Right renal pelvis (tissue), 4 donors: ENCODE measurements around the gene SUMO2. TPM values are rescaled to one million over a fixed set of nuclear protein-coding genes. Genes with fewer than 3 reads are reported as not detected.
A peak's percentile ranks its signal among the peaks of the same experiment; 100 is the strongest.
"Not testable (repeated sequence)": the region's sequence is repeated elsewhere in the genome, so short reads cannot be mapped to it uniquely, and the experiment has no call there.

Source experiments
- DNase-seq, 4 donors: peaks; one replicate each; pipeline ENCODE4 v3.0.0-alpha.2; 2013; ENCODE audit warnings: low read depth in 4 of 4, low spot score in 3 of 4, missing footprints in 1 of 4
- polyA plus RNA-seq, 4 donors: library from polyadenylated mRNA; unstranded; fragments of 120-200 nt; gene quantifications; one replicate each; pipeline ENCODE4 v1.2.1, GENCODE V29; 2013; ENCODE audit not compliant: insufficient read length in 4 of 4

Gene SUMO2
- polyA plus RNA-seq, 4 donors: 680 to 843 (median 799) TPM

DNA sequence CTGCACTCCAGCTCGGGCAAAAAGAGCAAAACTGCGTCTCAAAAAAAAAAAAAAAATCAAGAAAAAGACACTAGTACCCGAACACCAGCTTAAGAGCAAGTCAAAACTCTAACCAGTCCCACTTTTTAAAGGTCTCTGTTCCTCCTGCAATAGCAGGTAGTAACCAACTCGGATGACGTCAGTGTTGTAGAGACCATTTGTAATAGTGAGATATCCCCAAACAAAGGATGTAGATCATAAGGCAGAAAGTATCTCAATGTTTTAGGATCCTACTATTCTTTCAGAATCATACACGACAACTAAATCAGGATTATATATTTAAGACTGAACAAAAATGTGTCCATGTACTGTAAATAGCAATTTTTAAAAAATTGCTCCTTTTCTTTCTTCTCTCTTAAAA is 30.8 kb downstream of the SUMO2 start:
- DNase-seq: no peak

DNA sequence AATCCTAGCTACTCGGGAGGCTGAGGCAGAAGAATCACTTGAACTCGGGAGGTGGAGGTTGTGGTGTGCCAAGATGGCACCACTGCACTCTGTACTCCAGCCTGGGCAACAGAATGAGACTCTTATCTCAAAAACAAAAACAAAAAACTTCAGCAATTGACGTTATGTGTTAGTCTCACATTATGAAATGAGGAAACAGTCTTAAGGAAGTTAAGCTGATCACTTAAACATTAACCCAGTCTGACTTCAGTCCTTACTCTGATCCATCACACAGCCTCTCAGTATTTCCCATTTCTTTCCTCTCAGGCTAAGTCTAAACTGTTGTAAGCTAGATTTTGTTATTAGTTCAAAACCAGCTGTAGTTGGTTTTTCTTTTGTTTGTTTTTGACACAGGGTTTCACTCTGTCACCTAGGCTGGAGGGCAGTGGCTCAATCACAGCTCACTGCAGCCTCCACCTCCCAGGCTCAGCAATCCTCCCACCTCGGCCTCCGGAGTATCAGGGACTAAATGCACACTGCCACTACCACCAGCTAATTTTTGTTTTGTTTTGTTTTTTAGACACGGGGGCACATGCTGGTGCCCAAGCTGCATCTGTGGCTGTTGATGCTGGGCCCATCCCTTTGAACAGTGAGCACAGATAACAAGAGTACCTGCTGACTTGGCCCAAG is 34.7 kb downstream of the SUMO2 start:
- no peak for DNase-seq

DNA sequence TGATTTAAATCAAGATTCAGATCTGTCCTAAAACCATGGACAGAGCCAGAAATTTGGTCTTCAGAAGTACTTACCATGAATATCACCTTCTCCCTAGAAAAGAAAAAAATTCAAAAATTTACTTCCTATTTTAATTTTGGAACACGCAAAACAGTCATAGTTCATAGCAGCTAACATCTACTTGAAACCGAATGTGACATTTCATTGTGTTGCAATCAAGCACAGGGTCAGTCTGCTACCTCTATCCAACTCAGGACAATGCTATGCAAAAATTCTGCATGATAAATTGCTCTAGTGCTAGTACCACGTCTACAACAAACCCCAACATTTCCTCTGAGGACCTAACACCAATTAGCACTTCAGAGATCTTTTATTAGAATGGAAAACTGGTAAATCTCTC is 36.2 kb downstream of the SUMO2 start:
- no peak for DNase-seq

DNA sequence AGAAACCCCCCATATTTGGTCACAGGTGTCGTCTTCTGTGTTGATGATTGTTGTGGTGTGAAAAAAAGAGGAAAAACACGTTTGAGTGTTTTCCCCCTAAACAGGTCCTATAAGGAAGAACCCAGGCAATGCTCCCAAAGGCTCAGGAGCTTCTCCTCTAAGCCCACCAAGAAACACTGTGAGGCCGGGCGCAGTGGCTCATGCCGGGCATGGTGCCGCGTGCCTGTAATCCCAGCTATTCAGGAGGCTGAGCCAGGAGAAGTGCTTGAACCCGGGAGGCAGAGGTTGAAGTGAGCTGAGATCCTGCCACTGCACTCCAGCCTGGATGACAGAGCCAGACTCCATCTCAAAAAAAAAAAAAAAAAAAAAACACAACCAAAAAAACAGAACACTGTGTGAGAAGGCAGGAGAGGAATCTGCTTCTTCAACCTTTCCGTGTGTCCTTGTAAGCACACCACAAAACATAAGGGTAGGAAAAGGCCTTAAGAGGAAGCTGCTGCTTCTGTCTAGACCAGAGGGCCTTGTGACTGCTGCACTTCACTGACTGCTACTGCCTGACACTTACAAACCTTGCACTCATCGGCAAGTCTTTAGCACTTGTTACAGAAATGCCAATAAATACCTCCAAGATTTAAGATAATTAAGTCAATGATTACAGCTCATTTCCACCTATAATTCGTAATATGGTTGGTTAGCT is 37.8 kb downstream of the SUMO2 start:
- DNase-seq: no peak

DNA sequence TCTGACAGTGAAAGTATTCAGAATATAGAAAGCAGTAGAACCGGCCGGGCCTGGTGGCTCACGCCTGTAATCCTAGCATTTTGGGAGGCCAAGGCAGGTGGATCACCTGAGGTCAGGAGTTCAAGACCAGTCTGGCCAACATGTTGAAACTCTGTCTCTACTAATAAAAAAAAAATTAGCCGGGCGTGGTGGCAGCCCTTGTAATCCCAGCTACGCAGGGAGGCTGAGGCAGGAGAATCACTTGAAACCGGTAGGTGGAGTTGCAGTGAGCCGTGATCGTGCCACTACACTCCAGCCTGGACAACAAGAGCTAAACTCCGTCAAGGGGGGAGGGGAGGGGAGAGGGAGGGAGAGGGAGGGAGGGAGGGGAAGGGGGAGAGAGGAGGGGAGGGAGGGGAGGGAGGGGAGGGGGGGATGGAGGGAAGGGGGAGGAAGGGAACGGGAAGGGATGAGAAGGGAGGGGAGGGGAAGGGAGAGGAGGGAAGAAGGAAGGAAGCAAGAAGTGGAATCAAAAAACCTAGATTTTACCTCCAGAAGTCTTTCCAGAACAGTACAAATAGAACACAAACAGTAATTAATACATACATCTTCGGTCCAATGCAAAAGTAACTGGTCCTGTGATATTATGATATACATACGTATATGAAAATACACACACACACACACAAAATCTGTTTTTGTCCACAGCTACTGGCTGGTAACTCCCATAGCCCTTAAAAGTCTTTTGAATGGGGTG is 40.4 kb downstream of the SUMO2 start:
- no peak for DNase-seq

DNA sequence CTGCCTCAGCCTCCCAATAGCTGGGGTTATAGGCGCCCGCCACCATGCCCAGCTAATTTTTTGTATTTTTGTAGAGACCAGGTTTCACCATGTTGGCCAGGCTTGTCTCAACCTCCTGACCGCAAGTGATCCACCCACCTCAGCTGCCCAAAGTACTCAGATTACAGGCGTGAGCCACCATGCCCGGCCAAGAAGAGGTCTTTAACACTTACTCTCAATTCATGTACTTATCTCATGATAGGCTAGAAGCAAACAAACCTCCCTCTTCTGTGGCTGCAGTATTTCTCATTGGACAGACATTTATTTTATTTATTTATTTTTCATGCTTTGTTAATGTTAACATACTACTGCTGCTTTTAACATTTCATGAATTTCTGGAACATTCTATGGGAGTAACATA is 44.2 kb downstream of the SUMO2 start:
- DNase-seq: no peak

DNA sequence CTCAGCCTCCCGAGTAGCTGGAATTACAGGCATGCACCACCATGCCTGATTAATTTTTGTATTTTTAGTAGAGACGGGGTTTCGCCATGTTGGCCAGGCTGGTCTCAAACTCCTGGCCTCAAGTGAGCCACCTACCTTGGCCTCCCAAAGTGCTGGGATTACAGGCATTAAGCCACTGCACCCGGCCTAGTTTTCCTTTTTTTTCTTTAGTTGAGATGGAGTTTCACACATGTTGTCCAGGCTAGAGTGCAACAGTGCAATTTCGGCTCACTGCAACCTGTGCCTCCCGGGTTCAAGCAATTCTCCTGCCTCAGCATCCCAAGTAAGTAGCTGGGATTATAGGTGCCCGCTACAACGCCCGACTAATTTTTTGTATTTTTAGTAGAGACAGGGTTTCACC is 45.0 kb downstream of the SUMO2 start:
- not testable (repeated sequence) for DNase-seq

DNA sequence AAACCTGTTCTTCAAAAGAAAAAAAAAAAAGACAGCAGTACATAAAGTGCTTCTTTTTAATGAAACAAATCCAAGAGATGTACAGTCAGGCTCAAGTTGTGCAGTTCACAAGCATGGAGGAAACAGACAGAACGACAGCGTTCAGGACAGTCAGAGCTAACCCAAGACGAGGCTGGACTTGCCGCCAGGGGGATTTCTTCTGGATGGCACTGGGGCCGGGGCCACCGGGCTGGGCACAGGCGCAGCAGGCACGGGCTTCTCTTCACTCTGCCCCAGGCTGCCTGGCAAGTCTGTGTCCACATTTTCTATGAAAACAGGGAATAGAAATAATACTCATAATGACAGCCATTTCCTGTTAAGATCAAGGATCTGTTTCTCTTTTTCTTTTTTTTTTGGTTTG is 46.8 kb downstream of the SUMO2 start:
- DNase-seq: no peak

DNA sequence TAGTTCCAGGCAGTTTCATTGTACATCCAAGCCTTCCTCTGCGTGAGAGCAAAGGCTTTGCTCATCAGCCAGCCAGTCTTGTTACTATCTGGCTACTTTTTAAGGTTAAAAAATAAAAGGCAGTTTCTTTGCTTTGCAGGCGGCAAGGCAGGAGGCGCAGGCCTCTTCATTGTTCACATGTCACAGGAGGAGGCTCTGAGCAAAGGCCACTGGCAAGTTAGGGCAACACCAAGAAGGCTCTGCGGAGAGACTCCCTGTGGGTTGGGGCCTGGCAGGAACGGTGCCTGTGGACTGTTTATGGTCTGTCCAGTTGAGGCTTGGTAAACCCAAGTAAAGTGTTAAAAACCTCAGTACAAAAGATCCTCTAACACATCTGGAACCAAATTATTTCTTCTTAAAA is 47.3 kb downstream of the SUMO2 start:
- DNase-seq: no peak

DNA sequence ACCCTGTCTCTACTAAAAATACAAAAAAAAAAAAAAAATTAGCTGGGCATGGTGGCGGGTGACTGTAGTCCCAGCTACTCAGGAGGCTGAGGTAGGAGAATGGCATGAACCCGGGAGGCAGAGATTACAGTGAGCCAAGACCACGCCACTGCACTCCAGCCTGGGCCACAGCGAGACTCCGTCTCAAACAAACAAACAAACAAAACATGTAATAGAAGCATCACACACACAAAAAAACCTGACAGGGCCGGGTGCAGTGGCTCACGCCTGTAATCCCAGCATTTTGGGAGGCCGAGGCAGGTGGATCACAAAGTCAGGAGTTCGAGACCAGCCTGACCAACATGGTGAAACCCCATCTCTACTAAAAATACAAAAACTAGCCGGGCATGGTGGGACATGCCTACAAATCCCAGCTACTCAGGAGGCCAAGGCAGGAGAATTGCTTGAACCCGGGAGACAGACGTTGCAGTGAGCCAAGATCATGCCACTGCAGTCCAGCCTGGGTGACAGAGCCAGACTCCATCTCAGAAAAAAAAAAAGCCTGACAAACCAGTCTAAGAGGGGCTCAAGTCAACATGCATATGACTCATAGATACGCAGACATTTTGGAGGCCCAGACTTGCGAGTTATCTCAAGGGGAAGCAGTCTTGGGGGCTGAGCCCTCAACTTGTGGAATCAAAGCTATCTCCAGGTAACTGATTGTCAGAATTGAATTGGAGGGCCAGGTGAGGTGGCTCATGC is 49.0 kb downstream of the SUMO2 start:
- DNase-seq: not testable (repeated sequence)

DNA sequence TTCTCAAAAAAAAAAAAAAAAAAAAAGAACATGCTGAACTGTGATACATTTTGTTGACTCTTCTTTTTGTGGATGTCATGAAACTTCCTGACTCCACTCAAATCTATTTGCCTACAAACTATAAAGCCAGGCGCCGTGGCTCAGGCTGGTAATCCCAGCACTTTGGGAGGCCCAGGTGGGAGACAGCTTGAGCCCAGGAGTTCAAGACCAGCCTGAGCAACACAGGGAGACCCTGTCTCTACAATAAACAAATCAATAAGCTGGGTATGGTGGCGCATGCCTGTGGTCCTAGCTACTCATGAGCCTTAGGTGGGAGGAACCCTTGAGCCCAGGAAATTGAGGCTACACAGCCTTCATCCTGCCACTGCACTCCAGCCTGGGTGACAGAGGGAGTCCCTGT is 49.8 kb downstream of the SUMO2 start:
- DNase-seq: no peak

DNA sequence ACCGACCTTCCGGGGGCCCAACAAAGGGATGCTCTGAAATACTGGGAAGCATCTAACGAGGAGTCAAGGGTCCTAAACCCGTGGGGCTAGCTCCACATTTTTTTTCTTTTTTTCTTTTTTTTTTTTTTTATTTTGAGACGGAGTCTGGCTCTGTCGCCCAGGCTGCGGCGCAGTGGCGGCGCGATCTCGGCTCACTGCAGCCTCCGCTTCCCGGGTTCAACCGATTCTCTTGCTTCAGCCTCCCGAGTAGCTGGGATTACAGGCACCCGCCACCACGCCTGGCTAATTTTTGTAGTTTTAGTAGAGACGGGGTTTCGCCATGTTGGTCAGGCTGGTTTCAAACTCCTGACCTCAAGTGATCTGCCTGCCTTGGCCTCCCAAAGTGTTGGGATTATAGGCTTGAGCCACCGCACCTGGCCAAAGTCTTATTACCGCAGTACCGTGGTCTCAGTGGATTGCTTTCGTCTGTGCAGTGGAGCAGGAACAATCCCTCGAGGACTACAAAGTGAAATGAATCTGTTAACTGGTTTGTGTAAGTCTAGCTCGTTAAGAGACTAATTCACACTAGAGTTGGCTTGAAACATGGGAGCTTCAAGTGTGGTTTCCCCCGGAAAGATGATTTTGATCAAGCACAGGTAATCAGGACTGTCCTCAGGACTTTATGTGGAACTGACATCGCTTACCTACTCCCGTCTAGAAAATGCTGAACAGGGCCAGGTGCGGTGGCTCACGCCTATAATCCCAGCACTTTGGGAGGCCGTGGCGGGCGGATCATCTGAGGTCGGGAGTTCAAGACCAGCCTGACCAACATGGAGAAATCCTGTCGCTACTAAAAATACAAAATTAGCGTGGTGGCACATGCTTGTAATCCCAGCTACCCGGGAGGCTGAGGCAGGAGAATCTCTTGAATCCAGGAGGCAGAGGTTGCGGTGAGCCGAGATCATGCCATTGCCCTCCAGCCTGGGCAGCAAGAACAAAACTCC is 50.5 kb downstream of the SUMO2 start:
- not testable (repeated sequence) for DNase-seq

DNA sequence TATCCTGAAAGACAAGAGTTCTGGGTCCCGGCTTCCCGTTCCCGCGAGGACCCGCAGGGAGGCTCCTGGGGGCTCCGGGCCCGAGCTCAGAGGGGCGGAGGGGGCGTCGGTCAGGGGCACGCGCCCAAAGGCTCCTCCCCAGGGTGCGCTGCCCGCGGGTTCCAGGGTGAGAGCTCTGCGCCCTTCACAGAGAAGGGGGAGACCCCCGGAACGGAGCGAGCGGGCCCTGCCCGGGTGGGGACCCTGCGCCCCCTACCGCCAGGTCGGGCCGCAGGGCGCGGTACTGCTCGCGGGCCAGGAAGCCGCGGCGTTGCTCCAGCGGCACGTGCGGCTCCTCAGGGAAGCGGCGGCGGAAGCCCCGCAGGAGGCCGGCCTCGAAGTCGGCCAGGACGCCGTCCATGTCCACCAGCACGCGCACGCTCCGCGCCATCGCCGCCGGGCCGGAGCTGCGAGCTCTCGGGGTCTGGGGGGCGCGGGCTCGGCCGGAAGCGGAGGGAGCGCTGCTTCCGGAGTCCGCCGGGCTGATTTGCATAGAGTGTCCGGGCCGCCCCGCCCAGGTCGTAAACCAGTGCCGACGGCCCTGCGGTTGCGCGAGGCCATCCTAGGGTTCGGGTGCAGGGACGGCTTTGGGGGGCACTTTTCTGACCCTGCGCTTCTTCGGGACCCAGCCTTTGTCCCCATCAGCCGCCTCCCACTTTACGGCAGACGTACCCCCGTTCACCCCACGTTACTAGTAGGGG is 51.3 kb downstream of the SUMO2 start, which contains the start of gene NT5C:
NT5C (minus strand) TSS at position 465 of the 740 bp plus-strand sequence; CDS start at position 430, 35 bp downstream.
- DNase-seq: peak in 2 of 4 donors; percentile 71 to 75

DNA sequence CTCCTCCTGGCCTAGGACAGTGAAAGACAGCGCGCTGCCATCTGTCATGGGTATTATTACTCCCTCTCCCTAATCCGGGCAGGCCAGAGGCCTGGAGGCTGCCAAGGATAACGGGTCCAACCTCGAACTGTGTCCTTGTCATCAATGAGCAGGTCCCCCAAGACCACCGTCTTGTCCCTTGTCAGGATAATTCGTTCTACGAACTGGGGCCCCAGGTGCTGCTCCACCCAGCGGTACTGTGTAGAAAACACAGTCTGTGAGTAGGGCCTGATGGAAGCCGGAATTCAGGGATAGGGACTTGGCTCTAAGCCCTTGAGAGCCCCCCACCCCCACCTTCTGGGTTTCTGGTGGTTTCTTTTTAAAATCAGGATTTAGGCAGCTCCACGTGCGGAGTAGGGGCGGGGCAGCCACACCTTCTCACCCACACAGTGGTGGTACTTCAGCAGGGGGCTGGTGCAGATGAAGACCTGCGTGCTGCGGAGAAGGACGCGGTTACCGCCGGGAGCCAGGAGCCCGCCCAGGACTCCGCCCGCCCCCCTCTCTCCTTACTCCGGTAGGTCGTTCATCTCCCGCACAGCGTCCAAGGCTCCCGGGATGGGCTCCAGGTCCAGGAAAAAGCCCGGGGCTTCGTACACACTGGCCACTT is 52.0 kb downstream of the SUMO2 start:
- peak in 1 of 4 donors; percentile 42 for DNase-seq

DNA sequence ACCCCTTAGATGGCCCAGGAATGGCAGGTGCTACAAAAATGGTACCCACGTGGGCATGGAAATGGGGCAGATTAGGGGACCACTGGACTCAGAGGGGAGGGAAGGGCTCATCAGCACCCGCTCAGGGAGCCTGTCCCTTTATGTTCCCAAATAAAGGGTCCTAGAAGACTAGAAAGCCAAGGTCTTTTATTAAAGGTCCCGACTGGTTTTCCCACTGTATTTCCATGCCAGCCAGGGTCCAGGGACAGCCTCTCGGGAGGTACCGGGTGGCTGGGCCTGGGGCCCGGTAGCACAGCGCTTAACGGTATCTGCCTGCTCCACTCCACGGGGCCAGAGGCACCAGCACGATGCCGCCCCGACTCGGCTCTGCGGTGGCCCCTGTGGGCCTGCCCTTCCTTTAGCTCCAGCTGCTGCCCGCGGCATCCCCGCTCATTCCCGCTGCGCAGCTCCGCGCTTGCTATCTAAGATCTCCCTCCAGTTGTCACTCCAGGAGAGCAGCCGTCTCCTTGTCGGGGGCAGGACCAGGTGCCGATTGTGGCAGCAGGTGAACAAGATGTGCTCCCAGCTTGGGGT is 52.6 kb downstream of the SUMO2 start:
- DNase-seq: no peak

DNA sequence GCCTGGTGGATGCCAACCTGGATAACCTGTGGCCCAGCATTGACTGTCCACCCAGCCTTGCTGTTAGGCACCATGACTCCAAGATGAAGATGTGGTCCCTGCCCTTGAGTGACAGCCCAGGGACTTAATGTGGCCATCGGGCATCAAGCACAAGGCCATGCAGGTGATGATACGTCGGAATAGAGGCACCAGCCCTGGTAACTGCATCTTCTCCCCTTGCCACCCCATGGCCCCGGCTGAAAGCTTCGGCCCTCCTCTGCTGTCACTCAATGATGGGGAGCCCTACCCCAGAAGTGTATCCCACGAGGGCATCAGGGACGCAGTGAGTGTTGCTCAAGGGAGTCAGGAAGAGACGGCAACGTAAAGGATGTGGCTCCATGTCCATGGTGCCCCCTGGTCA is 53.2 kb downstream of the SUMO2 start:
- no peak for DNase-seq

DNA sequence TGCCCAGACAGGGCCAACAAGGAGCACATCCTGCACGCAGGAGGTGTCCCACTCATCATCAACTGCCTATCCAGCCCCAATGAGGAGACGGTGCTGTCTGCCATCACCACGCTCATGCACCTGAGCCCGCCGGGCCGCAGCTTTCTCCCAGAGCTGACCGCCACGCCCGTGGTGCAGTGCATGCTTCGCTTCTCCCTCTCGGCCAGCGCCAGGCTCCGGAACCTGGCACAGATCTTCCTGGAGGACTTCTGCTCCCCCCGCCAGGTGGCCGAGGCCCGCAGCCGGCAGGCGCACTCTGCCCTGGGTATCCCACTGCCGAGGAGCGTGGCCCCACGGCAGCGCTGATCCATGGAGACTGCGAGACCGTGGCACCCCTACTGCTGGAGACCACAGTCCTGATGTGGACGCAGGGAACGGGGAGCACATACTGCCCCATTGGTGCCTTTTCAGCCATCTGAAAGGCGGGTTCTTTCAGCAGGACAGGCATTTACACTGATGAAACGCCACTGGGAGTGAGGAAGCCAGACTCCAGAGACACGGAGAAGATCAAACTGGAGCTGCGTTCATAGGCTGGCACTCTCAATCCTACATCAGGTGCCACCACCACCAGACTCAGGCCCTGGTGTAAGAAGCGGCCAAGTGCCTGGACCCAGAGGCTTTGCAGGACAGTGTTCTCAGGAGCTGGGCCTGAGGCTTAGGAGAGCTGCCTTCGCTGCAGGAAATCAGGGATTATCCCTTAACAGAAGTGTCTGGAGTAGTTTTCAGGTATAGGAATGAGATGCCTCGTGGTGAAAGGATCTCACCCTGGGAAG is 53.9 kb downstream of the SUMO2 start:
- no peak for DNase-seq
